Stimulated activated CD8-positive, alpha-beta memory T cell treated with anti-CD3 and anti-CD28 coated beads, Interleukin-2, amount 100 ng/mL, for 1 hour (primary cell): ENCODE data around the gene PRKCE.

Experiments used
- DNase-seq, 2 donors: peaks; one replicate each; pipeline ENCODE4 v3.0.0-alpha.2; 2020; ENCODE audit warnings: low read depth in 2 of 2

PRKCE gene

DNA sequence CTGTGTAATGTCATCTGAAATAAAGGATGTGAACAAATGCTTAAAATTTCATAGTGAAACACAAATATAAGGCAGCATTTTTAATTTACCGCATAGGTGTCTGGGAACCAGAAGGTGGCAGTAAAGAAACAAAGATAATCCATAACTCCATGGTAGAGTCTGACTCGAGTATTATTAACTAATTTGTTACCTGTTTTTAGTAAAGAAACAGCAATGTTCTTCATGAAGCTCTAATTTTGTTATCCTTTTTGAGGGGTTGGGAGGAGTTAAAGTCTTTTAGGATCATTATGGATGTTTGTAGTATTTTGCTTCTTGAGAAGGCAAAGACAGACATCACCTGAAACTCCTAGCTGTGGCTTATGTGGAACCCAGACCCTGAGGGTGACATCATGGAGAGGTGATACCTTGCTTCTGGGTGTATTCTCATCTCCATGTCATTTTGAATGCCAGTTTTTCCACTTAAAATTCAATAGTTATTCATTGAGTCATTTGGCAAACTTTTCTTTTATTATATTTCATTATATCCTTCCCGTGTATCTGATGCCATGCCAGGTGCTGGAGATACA lies 359.5 kb downstream of the PRKCE start:
- no peak for DNase-seq

DNA sequence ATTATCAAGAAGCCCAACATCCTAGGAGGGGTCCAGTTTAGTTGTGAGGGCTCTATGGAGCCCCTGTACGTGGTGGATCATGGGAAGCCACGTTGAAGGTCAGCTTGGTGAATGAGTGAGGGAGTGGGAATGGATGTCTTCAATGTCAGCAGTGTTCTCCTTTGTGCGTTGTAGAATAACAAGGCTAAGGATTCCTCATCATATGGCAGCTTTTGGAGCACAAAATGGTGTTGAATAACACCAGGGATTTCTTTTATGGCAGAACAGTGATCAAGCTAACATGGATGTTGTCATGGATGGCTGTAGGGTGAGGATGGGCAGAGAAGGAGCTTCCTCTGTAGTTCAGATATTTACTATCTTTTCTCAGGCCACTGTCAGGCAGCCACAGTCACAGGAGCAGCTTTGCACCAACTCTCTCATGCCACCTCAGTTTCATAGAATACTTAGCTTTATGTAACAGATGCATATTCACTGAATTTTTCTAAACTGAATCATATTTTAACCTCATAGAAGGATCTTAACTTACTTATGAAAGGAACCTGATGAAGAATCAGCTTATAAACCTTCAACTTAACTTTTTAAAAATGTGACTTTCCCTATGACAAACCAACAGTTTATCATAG lies 361.3 kb downstream of the PRKCE start:
- DNase-seq, result no peak

DNA sequence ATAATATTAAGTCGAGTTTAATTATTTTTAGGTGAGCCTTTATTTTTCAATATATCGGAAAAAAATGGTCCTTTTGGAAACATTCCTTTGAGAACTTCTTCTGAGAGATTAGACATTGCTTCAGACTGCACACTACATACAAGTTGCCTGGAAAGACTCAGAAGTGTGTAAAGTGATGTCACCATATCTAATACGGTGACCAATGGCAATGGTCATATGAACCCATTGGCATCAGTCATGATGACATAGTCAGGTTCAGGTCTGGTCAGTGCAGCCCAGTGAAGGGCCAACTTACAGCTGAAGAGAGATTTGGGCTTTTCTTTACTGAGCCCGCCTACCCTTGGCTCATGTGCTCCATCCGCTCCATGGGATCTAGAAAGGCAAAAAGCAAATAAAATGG lies 362.3 kb downstream of the PRKCE start:
- no peak for DNase-seq

- DNase-seq, result no peak
Observed at GRCh38 chr2:46014911-46015654, 363.6 kb downstream of the PRKCE start.

GRCh38 chr2:46015671-46016070 lies 364.2 kb downstream of the PRKCE start:
- DNase-seq, result no peak

DNA sequence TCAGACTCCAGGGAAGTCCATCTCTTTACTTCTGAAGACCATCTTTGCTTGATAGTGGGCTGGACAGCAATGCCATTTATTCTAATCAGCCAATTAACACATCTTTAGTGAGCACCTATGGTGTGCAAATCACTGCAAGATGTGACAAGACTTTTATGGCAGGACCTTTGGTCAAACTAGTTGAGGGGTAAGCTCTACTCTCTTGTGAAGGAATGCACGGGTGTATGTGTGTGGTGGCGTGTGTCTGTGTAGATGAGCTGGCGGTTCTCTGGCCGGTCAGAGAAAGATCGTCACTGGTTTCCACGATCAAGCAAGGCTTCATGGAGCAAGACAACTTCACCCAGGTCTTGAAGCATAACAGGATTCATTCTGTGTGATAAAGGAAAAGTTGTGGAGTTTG lies 364.6 kb downstream of the PRKCE start:
- DNase-seq, result no peak

DNA sequence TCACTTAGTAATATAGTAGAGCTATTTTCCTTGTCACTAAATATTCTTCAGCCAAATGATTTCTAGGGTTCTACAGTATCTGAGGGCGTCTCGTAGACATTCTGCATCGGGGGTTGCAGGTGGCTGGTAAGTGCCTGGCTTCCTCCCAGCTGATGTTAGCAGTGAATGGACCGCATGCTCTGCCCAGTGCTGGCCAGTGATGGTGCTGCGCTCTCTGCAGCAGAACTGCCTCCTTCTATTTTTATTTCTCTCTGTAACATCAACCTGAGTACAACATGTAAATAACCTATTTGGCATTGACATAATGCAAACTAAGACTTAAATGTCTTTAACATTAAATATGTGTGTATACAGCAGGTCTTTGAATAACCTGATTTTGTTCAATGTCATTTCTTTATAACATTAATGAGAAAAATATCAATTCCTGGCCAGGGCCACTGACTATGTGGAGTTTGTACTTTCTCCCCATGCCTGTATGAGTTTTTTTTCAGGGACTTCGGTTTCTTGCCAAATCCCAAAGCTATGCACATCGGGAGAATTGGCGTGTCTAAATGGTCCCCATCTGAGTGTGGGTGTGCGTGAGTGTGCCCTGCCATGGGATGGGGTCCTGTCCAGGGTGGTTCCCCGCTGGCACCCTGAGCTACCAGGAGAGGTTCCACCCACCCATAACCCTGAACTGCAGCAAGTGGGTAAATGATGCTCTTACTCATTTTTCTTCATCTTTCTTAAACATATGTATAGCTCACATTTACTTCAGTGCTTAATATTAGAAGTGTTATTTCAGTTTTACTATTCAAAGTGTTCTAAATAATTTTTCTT lies 367.5 kb downstream of the PRKCE start:
- no peak for DNase-seq

GRCh38 chr2:46020416-46020815 lies 368.9 kb downstream of the PRKCE start:
- DNase-seq, result no peak

GRCh38 chr2:46023165-46023854 lies 371.8 kb downstream of the PRKCE start:
- no peak for DNase-seq

- DNase-seq, result no peak
Observed at GRCh38 chr2:46024146-46024779, 372.8 kb downstream of the PRKCE start.

DNA sequence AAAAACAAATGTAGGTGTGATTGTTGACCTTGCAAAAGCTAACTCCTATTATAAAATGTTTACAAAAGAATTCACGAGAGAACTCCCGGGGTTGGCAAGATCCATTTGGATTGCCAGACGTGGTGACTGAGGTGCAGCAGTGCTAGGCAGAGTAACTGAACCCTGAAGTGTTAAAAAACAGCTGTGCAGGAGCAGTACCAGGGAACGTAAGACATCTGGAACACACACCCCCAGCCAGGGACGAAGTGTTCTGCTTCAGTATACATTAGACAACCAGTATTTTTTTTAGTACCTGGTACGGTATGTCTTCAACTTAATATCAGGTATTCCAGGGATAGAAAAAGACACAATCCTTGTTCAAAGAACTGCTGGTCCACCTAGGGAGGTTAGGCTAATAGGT lies 373.6 kb downstream of the PRKCE start:
- DNase-seq, result no peak

- no peak for DNase-seq
Observed at GRCh38 chr2:46025676-46026075, 374.2 kb downstream of the PRKCE start.

GRCh38 chr2:46026431-46026830 lies 375.0 kb downstream of the PRKCE start:
- no peak for DNase-seq

DNA sequence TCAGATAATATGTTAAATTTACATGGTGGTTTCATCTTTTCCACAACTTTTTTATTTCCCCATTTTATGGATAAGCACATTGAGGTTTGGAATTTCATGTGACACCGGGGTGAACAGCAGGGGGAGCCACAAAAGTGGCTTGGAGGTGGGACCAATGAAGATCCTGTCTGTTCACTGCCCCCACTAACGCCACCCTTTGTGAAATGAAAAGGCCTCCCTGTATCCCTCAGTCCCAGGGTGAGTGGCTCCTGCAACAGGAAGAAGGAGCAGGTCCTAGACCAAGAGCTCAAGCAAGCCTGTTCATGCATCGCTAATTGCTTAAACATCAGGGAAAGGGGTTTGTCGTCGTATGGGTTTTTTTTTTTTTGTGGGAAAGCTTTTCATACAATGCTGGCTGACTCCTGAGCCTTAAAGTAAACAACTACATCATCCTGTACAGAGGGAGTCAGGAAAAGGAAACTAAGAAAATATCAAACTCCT lies 377.9 kb downstream of the PRKCE start:
- DNase-seq, result no peak

- no peak for DNase-seq
Observed at GRCh38 chr2:46030330-46030729, 378.9 kb downstream of the PRKCE start.

GRCh38 chr2:46032161-46032813 lies 380.8 kb downstream of the PRKCE start:
- DNase-seq, result no peak

- no peak for DNase-seq
Observed at GRCh38 chr2:46032996-46033395, 381.5 kb downstream of the PRKCE start.

GRCh38 chr2:46034535-46034934 lies 383.1 kb downstream of the PRKCE start:
- no peak for DNase-seq

DNA sequence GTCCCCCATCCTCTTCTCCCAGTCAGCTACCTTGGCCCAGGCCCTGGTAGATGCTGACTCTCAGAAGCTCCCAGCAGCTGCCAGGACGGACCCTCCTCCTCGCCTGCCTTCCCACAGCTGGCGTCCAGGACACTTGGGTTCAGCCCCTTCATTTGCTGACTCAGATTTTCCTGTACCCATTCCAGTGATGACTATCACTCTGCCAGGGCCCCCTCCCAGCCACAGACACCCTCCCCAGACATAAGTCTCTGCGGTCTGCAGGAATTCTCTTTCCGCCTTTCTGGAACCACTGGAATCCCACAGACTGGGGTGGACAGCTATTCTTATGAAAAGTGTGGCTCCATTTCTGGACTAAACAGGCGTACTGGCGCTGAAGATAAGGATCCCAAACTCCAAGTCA lies 385.5 kb downstream of the PRKCE start:
- no peak for DNase-seq

DNA sequence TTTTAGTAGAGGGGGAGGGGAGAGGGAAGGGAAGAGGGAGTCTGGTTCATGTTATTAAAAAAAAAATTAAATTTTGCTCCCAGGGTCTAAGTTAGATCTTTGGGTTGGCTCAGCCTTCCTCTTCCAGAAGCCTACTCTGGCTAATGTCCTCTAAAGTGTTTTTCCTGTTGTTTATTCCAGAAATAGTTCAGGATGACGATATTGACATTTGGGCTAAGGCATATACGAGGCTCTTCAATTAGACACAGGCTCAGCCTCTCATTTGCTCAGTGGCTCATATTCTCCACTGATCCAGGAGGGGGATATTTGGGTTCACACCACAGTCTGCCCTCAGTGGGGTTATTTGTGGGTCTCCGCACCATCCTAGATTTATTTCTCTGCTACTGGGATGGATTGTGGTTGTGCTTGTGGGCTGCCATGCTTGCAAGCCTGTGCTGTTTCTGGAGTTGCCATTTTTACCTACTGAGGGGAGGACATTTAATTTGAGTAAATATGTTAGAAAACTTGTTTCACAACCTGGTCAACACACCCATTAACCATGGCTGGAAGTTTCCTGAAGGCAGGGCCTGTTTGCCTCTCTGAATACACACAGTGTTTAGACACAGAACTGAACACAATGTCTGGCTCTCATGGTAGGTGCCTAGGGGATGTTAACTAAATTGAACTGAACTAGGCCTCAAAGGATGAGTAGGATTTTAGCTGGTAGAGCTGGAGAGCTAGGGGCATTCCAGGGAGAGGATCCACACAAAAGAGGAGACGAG lies 388.2 kb downstream of the PRKCE start:
- no peak for DNase-seq
